HG03159 (cell line): ENCODE results near the gene COX6A1.

Experiments used
- ATAC-seq: cut with Tn5 transposase; IDR thresholded peaks from one replicate; pipeline ENCODE4 v1.9.1; 2021; ENCODE audit warnings: mild to moderate bottlenecking, moderate library complexity; ENCODE audit not compliant: unreplicated experiment

Gene COX6A1

GRCh38 chr12:120437735-120438494 lies at the start of gene COX6A1:
Gene COX6A1 (plus strand): TSS chr12:120438113. CDS start chr12:120438127, 14 bp downstream.
- ATAC-seq: peak; percentile 92

DNA sequence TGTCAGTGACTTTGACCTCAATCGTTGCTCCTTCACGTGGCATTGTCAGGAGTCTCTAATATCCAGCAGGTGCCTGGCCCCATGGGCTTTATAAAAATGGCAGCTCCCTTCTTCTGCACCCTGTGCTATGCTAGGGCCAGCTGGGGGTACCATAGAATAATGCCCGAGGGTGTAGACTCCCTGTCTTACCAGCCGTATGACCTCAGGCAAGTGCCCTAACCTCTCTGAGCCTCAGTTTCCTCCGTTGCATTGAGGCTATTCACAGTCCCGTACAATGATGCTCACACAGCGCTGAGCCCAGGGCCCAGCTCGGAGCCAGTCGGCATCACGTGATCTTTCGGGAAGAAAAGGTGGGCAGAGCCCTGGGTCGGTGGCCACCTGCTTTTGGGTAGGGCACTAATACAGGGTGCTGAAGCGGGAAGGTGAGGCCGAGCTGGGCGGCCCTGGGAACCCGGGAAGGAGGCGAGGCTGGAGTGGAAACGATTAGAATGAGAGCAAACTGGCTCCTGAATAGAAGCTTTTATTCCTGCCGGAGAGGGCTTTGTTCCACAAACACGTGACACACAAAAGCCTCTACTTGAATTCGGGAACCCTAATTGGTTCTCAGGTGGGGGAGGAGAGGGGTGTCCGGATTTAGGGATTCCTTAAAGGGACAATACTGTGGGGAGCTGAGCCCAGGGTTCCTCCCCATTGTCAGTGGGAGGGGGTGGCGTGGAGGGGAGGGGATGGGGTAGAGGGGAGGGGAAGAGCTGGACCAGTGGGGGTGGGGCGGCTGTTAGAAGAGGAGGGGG lies 49.0 kb upstream of the COX6A1 start:
- ATAC-seq: no peak

DNA sequence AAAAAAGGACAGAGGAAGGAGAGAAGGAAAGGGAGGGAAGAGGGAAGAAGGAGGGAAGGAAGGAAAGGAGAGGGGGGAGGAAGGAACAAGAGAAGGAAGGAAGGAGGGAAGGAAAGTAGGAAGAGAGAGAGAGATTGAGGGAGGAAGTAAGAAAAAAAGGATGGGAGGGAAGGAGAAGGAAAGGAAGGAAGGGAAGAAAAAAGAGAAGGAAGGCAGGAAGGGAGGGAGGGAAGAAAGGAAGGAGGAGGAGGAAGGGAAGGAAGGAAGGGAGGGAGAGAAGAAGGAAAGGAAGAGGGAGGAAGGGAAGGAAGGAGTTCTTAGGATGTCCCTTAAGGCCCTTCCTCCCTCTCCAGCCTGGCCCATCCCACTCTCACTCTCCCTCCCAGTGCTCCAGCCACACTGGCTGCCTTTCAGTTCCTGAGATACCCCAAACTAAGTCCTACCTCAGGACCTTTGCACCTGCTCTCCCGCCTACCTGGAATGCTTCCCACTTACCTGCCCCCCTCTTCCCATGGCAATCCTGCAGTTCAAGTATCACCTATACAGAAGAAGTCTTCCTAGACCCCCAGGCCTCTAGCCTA lies 47.3 kb upstream of the COX6A1 start:
- ATAC-seq: no peak

- no peak for ATAC-seq
Observed at GRCh38 chr12:120394483-120395367, 43.2 kb upstream of the COX6A1 start.

DNA sequence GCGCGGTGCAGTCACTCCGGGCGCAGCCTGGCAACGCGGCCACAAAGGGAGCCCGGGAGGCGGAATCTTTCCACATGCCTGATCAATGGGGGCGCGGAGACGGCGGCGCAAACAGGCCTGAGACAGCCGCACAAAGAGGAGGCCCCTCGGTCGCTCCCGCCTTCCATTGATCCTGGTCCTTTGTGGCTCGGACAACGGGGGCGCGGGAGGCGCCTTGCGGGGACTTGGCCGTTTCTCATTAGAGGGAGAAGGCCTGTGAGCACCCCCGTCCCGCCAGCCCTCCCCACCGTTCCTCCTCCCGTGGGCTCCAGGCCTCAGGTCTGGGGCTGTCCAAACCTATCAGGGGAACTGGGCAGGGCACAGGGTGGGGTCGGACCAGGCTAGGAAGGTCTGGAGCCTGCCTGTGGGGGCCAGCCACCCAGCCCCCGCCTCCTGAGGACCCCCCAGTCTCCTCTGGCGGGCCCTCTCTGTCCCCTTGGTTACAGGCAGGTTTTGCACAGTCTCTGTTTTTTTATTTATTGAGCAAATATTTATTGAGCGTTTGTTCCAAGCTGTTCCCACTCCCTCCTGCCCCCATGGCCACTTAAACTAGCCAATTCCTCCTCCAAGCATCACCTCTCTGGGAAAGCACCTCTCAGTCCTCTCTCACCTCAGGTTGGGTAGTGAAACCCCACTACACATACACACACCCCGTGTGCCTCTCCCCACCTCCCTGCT lies 39.9 kb upstream of the COX6A1 start:
- ATAC-seq: no peak

DNA sequence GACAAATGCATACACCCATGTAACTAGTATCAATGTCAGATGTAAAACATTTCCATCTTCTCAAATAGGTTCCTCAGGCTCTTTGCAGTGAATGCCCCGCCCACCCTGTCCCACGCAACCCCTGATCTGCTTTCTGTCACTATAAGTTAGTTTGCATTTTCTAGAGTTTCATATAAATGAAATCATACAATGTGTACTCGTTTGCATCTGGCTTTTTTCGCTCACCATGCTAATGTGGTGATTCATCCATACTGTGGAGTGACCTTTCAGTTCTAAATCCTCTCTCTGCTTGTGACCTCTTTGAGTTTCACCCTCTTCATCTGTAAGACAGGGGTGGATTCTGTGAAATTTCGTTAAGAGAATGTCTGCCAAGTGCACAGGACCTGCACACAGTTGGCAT lies 38.4 kb upstream of the COX6A1 start:
- no peak for ATAC-seq

GRCh38 chr12:120402217-120402616 lies 35.7 kb upstream of the COX6A1 start:
- ATAC-seq: no peak

- ATAC-seq: no peak
Observed at GRCh38 chr12:120403869-120404268, 34.0 kb upstream of the COX6A1 start.

DNA sequence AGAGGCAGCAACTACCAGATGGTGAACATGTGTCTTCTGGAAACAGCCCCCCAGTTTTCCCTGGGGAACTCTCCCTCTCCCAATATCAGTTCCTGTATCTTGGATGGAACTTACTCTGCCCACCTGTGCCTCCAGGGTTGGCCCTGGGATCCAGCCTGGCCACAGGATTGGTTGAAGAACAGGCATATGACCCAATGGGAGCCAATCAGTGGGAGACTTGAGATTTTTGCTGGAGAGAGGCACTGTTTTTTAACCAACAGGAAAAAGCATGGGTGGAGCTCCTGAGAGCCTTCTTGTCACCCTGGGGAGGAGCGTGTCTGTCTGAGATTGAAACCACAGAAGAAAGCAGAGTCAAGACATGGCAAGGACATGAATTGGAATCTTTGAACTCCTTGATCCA lies 33.6 kb upstream of the COX6A1 start:
- ATAC-seq: no peak

DNA sequence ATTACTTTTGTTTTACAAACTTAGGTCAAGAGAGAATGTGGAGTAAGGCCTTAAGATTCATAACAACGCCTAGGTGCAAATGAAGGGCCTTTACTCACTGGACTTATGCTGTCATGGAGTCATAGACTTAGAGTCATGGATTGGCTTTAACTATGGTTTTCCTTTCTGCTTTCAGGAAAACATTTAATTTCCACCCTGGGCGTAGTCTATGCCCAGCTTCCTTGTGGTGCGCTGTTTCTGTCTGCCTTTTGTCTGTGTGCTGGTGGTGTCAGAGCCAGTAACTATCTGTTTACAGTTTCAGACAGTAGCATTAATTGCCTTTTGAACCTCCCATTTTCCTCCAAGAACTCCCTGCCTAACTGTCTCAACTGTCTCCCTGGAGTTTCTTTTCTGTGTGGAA lies 31.8 kb upstream of the COX6A1 start:
- ATAC-seq: no peak

DNA sequence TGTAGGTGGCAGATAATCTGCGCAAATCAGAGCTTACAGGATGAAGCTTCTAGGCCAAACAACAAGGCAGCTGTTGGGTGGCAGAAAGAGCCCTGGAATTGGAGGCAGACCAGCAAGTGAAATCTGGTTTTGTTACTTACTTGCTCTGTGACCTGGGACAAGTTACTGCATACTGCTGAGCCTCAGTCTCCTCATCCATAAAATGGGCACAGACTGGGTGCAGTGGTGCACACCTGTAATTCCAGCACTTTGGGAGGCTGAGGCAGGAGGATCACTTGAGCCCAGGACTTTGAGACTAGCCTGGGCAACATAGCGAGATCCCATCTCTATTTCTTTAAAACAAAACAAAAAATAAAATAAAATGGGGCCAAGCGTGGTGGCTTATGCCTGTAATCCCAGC lies 31.4 kb upstream of the COX6A1 start:
- ATAC-seq: no peak

- no peak for ATAC-seq
Observed at GRCh38 chr12:120408771-120409170, 29.1 kb upstream of the COX6A1 start.

GRCh38 chr12:120412421-120412820 lies 25.5 kb upstream of the COX6A1 start:
- no peak for ATAC-seq

GRCh38 chr12:120413901-120414695 lies 23.8 kb upstream of the COX6A1 start:
- ATAC-seq: no peak

DNA sequence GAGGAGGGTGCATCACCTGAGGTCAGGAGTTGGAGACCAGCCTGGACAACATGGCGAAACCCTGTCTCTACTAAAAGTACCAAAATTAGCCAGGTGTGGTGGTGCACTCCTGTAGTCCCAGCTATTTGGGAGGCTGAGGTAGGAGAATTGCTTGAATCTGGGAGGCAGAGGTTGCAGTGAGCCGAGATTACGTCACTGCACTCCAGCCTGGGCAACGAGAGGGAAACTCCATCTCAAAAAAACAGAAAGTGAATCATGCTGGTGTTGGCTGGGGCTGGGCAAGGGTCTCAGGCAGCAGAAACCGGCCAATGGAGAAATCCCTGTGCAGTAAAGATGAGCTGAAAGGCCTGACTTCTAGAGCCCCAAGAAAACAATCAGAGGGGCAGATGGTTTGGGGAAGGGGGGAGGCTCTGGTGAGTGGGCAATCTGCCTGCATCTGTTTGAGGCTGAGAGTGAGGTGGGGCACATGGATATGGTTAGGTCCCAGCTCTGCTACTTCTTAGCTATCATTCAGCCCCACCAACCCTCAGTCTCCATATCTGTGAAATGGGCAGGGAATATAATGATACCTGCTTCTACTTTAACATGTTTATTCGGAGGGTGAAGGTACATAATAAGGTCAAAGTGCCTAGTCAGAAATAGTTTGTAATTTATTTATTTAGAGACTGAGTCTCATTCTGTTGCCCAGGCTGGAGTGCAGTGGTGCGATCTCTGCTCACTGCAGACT lies 21.3 kb upstream of the COX6A1 start:
- ATAC-seq: no peak

GRCh38 chr12:120417917-120418580 lies 19.9 kb upstream of the COX6A1 start:
- ATAC-seq: no peak

DNA sequence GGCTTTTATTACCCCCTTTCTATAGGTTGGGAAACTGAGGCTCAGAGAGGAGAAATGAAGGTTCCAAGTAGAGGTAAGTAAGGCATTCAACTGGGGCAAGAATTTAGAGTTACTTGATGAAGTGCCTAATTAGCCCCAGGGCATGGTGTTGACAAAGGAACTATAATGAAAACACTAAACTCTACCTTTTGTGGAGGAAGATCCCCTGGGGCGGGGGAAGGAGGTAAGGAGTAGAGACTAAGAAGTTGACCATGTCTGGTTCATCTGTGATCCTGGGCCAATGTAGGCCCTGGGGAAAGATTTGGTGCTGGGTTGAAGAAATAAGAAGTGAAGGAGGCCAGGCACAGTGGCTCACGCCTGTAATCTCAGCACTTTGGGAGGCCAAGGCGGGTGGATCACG lies 16.2 kb upstream of the COX6A1 start:
- ATAC-seq: no peak

DNA sequence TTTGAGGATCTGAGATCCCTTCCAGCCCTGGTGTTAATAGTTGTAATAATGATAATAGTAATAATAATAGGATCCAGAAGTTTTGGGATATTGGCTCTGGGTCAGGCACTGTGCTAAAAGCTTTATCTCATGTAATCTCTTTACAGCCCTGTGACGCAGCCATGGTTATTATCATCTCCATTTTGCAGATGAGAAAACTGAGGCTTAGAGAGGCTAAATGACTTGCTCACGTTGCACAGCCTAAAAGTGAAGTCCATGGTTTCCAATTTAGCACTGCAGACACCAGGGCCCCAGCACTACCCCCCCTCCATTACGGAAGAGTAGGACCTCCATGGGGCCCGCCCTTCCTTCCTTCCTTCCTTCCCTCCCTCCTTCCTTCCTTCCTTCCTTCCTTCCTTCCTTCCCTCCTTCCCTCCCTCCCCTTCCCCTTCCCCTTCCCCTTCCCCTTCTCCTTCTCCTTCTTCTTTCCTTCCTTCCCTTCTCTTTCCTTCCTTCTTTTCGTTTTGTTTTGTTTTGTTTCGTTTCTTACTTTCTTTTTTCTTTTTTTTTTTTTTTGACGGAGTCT lies 14.9 kb upstream of the COX6A1 start:
- ATAC-seq: no peak
